T-helper 1 cell treated with Interleukin-12 subunit alpha and Interleukin-12 subunit beta and Interleukin-4 antibody, amounts not matched to agents 30 μg/mL and 1 μg/mL, for 36 hours (primary cell): ENCODE measurements around the gene FNDC3B.

Source experiments
- H3K27ac Mint-ChIP-seq: one replicate; pipeline ENCODE4 v1.8.0; 2021; ENCODE audit warnings: mild to moderate bottlenecking, mixed read lengths
- H3K27me3 Mint-ChIP-seq: one replicate; pipeline ENCODE4 v1.8.0; 2021; ENCODE audit warnings: low read depth, mixed read lengths
- H3K36me3 Mint-ChIP-seq: one replicate; pipeline ENCODE4 v1.8.0; 2021; ENCODE audit warnings: low read depth, mixed read lengths
- H3K4me1 Mint-ChIP-seq: one replicate; pipeline ENCODE4 v1.8.0; 2021; ENCODE audit warnings: low read depth, mixed read lengths
- H3K4me3 Mint-ChIP-seq: one replicate; pipeline ENCODE4 v1.8.0; 2021; ENCODE audit warnings: mild to moderate bottlenecking, moderate library complexity, mixed read lengths
- H3K9me3 Mint-ChIP-seq: one replicate; pipeline ENCODE4 v1.8.0; 2021; ENCODE audit warnings: mixed read lengths

FNDC3B gene

GRCh38 chr3:172020763-172021162, 18.6 kb upstream of the FNDC3B start:
- Mint-ChIP-seq H3K36me3 (no peaks in the 10 kb centered on the region), H3K4me3 (no peak overlapping the region), H3K9me3 (no peaks in the 10 kb centered on the region), H3K27ac (no peak overlapping the region), H3K4me1 (no peaks in the 10 kb centered on the region), H3K27me3 (peaks cover 9% of the 10 kb centered on the region)

- no peak overlapping the region for H3K27ac Mint-ChIP-seq
- H3K4me1 Mint-ChIP-seq, result no peaks in the 10 kb centered on the region
- no peaks in the 10 kb centered on the region for H3K36me3 Mint-ChIP-seq
- H3K9me3 Mint-ChIP-seq, result no peaks in the 10 kb centered on the region
- no peak overlapping the region for H3K4me3 Mint-ChIP-seq
- H3K27me3 Mint-ChIP-seq, result peaks cover 9% of the 10 kb centered on the region
Observed at GRCh38 chr3:172021164-172021563, 18.2 kb upstream of the FNDC3B start.

GRCh38 chr3:172021859-172022258, 17.5 kb upstream of the FNDC3B start:
- H3K4me3 Mint-ChIP-seq, result no peak overlapping the region
- H3K27ac Mint-ChIP-seq, result no peak overlapping the region
- no peaks in the 10 kb centered on the region for H3K9me3 Mint-ChIP-seq
- no peaks in the 10 kb centered on the region for H3K4me1 Mint-ChIP-seq
- no peaks in the 10 kb centered on the region for H3K36me3 Mint-ChIP-seq
- H3K27me3 Mint-ChIP-seq, result peaks cover 9% of the 10 kb centered on the region

GRCh38 chr3:172023915-172024314, 15.5 kb upstream of the FNDC3B start:
- Mint-ChIP-seq H3K9me3 (no peaks in the 10 kb centered on the region), H3K4me3 (no peak overlapping the region), H3K27me3 (peaks cover 4% of the 10 kb centered on the region), H3K4me1 (no peaks in the 10 kb centered on the region), H3K36me3 (no peaks in the 10 kb centered on the region), H3K27ac (no peak overlapping the region)

- H3K4me3 Mint-ChIP-seq, result no peak overlapping the region
- H3K36me3 Mint-ChIP-seq, result no peaks in the 10 kb centered on the region
- H3K27ac Mint-ChIP-seq, result no peak overlapping the region
- no peaks in the 10 kb centered on the region for H3K9me3 Mint-ChIP-seq
- no peaks in the 10 kb centered on the region for H3K4me1 Mint-ChIP-seq
- H3K27me3 Mint-ChIP-seq, result peaks cover 4% of the 10 kb centered on the region
Observed at GRCh38 chr3:172024679-172025078, 14.7 kb upstream of the FNDC3B start.

GRCh38 chr3:172029425-172030098, 9.8 kb upstream of the FNDC3B start:
- Mint-ChIP-seq H3K4me3 (no peak overlapping the region), H3K27me3 (no peaks in the 10 kb centered on the region), H3K4me1 (no peaks in the 10 kb centered on the region), H3K36me3 (no peaks in the 10 kb centered on the region), H3K27ac (no peak overlapping the region), H3K9me3 (no peaks in the 10 kb centered on the region)

GRCh38 chr3:172030181-172030580, 9.2 kb upstream of the FNDC3B start:
- no peaks in the 10 kb centered on the region for H3K27me3 Mint-ChIP-seq
- no peaks in the 10 kb centered on the region for H3K36me3 Mint-ChIP-seq
- no peak overlapping the region for H3K27ac Mint-ChIP-seq
- peaks cover 3% of the 10 kb centered on the region for H3K4me1 Mint-ChIP-seq
- no peaks in the 10 kb centered on the region for H3K9me3 Mint-ChIP-seq
- H3K4me3 Mint-ChIP-seq, result no peak overlapping the region

GRCh38 chr3:172031996-172032395, 7.4 kb upstream of the FNDC3B start:
- no peaks in the 10 kb centered on the region for H3K27me3 Mint-ChIP-seq
- no peaks in the 10 kb centered on the region for H3K36me3 Mint-ChIP-seq
- no peak overlapping the region for H3K4me3 Mint-ChIP-seq
- peaks cover 10% of the 10 kb centered on the region for H3K4me1 Mint-ChIP-seq
- no peaks in the 10 kb centered on the region for H3K9me3 Mint-ChIP-seq
- no peak overlapping the region for H3K27ac Mint-ChIP-seq

- H3K4me3 Mint-ChIP-seq, result no peak overlapping the region
- H3K36me3 Mint-ChIP-seq, result no peaks in the 10 kb centered on the region
- H3K27me3 Mint-ChIP-seq, result peaks cover 7% of the 10 kb centered on the region
- H3K4me1 Mint-ChIP-seq, result peaks cover 10% of the 10 kb centered on the region
- H3K9me3 Mint-ChIP-seq, result no peaks in the 10 kb centered on the region
- H3K27ac Mint-ChIP-seq, result no peak overlapping the region
Observed at GRCh38 chr3:172033396-172033795, 6.0 kb upstream of the FNDC3B start.

- no peak overlapping the region for H3K27ac Mint-ChIP-seq
- H3K27me3 Mint-ChIP-seq, result peaks cover 7% of the 10 kb centered on the region
- no peaks in the 10 kb centered on the region for H3K9me3 Mint-ChIP-seq
- H3K4me3 Mint-ChIP-seq, result no peak overlapping the region
- no peaks in the 10 kb centered on the region for H3K36me3 Mint-ChIP-seq
- H3K4me1 Mint-ChIP-seq, result peaks cover 17% of the 10 kb centered on the region
Observed at GRCh38 chr3:172034786-172035685, 4.3 kb upstream of the FNDC3B start.

GRCh38 chr3:172036541-172037215, 2.7 kb upstream of the FNDC3B start:
- H3K36me3 Mint-ChIP-seq, result no peaks in the 10 kb centered on the region
- peaks cover 22% of the 10 kb centered on the region for H3K4me1 Mint-ChIP-seq
- H3K4me3 Mint-ChIP-seq, result no peak overlapping the region
- H3K27me3 Mint-ChIP-seq, result peaks cover 14% of the 10 kb centered on the region
- H3K27ac Mint-ChIP-seq, result no peak overlapping the region
- no peaks in the 10 kb centered on the region for H3K9me3 Mint-ChIP-seq

- H3K27me3 Mint-ChIP-seq, result peaks cover 14% of the 10 kb centered on the region
- peaks cover 2% of the 10 kb centered on the region for H3K36me3 Mint-ChIP-seq
- peak overlapping the region; percentile 98 for H3K27ac Mint-ChIP-seq
- peak overlapping the region; percentile 98 for H3K4me3 Mint-ChIP-seq
- H3K4me1 Mint-ChIP-seq, result peaks cover 28% of the 10 kb centered on the region
- no peaks in the 10 kb centered on the region for H3K9me3 Mint-ChIP-seq
Observed at GRCh38 chr3:172038798-172039435, 461 bp upstream of the FNDC3B start.

GRCh38 chr3:172040078-172040980, 951 bp downstream of the FNDC3B start:
- H3K27me3 Mint-ChIP-seq, result peaks cover 14% of the 10 kb centered on the region
- peak overlapping the region; percentile 98 for H3K4me3 Mint-ChIP-seq
- peak overlapping the region; percentile 72 for H3K27ac Mint-ChIP-seq
- H3K9me3 Mint-ChIP-seq, result no peaks in the 10 kb centered on the region
- H3K4me1 Mint-ChIP-seq, result peaks cover 24% of the 10 kb centered on the region
- peaks cover 2% of the 10 kb centered on the region for H3K36me3 Mint-ChIP-seq
